ENCODE results near the gene TECTB.

DNA sequence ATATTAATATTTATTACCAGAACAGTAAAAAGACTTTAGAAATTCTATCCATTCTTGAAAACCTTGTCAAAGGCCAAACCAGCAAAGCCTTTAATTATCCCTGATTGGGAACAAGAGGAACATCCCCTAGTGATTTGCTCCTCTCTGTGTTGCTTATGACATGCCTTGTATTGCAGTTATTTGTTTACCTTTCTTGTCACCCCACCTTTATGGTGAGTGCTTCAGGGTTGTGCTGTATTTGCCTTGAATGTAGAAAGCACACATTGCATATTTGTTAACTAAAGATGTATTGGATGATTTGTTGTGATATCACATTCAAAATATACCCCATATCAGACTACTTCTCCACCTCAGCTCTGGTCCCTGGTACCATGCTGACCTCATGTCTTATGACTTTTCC, 23.5 kb upstream of the TECTB start:
- TF ChIP-seq, protein P1, sequence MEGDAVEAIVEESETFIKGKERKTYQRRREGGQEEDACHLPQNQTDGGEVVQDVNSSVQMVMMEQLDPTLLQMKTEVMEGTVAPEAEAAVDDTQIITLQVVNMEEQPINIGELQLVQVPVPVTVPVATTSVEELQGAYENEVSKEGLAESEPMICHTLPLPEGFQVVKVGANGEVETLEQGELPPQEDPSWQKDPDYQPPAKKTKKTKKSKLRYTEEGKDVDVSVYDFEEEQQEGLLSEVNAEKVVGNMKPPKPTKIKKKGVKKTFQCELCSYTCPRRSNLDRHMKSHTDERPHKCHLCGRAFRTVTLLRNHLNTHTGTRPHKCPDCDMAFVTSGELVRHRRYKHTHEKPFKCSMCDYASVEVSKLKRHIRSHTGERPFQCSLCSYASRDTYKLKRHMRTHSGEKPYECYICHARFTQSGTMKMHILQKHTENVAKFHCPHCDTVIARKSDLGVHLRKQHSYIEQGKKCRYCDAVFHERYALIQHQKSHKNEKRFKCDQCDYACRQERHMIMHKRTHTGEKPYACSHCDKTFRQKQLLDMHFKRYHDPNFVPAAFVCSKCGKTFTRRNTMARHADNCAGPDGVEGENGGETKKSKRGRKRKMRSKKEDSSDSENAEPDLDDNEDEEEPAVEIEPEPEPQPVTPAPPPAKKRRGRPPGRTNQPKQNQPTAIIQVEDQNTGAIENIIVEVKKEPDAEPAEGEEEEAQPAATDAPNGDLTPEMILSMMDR (IDR thresholded peaks at IDR 0.05): no peak
- TF ChIP-seq POLR2A (IDR thresholded peaks at IDR 0.05): no peak
